GM23248 (cell line): ENCODE measurements around the gene RAB39A. TPM values are rescaled to one million over a fixed set of nuclear protein-coding genes. Genes with fewer than 3 reads are reported as not detected.
"Not testable (repeated sequence)": the region's sequence is repeated elsewhere in the genome, so short reads cannot be mapped to it uniquely, and the experiment has no call there.

Experiments
- DNase-seq: peaks from one replicate; pipeline ENCODE4 v3.0.0-alpha.2; 2015
- H2AFZ ChIP-seq: fragments of 200-600 bp; sonication (generic); 2 replicates; pipeline ENCODE4 v1.6.1; 2016; ENCODE audit warnings: antibody characterized with exemption
- H3F3A ChIP-seq: fragments of 200-600 bp; sonication (generic); 2 replicates; pipeline ENCODE4 v1.6.1; 2016; ENCODE audit warnings: mild to moderate bottlenecking, antibody characterized with exemption, mixed run types; ENCODE audit not compliant: insufficient read depth
- H3K27ac ChIP-seq: fragments of 200-600 bp; sonication (generic); 2 replicates; pipeline ENCODE4 v1.5.1; 2016; ENCODE audit warnings: mild to moderate bottlenecking
- H3K27me3 ChIP-seq: fragments of 200-600 bp; sonication (generic); replicated peaks from 2 replicates; pipeline ENCODE4 v1.6.1; 2016; ENCODE audit warnings: mild to moderate bottlenecking; ENCODE audit not compliant: insufficient read depth
- H3K36me3 ChIP-seq: fragments of 200-600 bp; sonication (generic); 2 replicates; pipeline ENCODE4 v1.6.1; 2016; ENCODE audit warnings: low read depth, mild to moderate bottlenecking
- H3K4me1 ChIP-seq: fragments of 200-600 bp; sonication (generic); 2 replicates; pipeline ENCODE4 v1.6.1; 2016; ENCODE audit warnings: mild to moderate bottlenecking; ENCODE audit not compliant: insufficient read depth
- H3K4me2 ChIP-seq: fragments of 200-600 bp; sonication (generic); one replicate; pipeline ENCODE4 v1.6.1; 2016; ENCODE audit warnings: mild to moderate bottlenecking; ENCODE audit not compliant: unreplicated experiment
- H3K4me3 ChIP-seq: fragments of 200-600 bp; sonication (generic); 2 replicates; pipeline ENCODE4 v1.5.1; 2016; ENCODE audit warnings: mild to moderate bottlenecking
- H3K79me2 ChIP-seq: fragments of 200-600 bp; sonication (generic); 2 replicates; pipeline ENCODE4 v1.6.1; 2016; ENCODE audit warnings: mild to moderate bottlenecking; ENCODE audit not compliant: insufficient read depth
- H3K9ac ChIP-seq: fragments of 200-600 bp; sonication (generic); 2 replicates; pipeline ENCODE4 v1.6.1; 2016; ENCODE audit warnings: mild to moderate bottlenecking
- H3K9me2 ChIP-seq: fragments of 200-600 bp; sonication (generic); 2 replicates; pipeline ENCODE4 v1.6.1; 2016; ENCODE audit warnings: mixed run types, mild to moderate bottlenecking, moderate library complexity; ENCODE audit not compliant: insufficient read depth
- H3K9me3 ChIP-seq: fragments of 200-600 bp; sonication (generic); one replicate; pipeline ENCODE4 v1.6.1; 2017; ENCODE audit warnings: low read depth
- H4K20me1 ChIP-seq: fragments of 200-600 bp; sonication (generic); 2 replicates; pipeline ENCODE4 v1.6.0; 2016; ENCODE audit not compliant: insufficient read depth
- EZH2 ChIP-seq: fragments of 200-600 bp; sonication (generic); IDR thresholded peaks from 2 replicates; pipeline ENCODE4 v1.6.1; 2018; ENCODE audit warnings: antibody characterized with exemption, mild to moderate bottlenecking; ENCODE audit not compliant: insufficient read depth, poor library complexity, severe bottlenecking
- EZH2phosphoT487 ChIP-seq: fragments of 200-600 bp; sonication (generic); IDR thresholded peaks from 2 replicates; pipeline ENCODE4 v1.6.1; 2018; ENCODE audit warnings: antibody characterized with exemption, moderate library complexity, mild to moderate bottlenecking, low read depth; ENCODE audit not compliant: insufficient read depth
- WGBS, 2 experiments: methylation state at CpG; one replicate each; pipeline ENCODE4 v1.1.6; 2015 to 2017; ENCODE audit warnings: low lambda C conversion rate in 2 of 2, low coverage in 1 of 2; ENCODE audit errors: missing lambda C conversion rate in 2 of 2; 5-methylcytosine and 5-hydroxymethylcytosine counted together
- in situ Hi-C: fragments of 300-500 bp; cut with MboI; formaldehyde crosslinking; loops from 2 replicates; pipeline ENCODE4 v1.15.0; 2020
- polyA plus RNA-seq: library from polyadenylated mRNA; unstranded; fragments of >200 nt; fragmentation: Nextera tagmentation; extraction: Ambion mirVana; gene quantifications from 2 replicates; pipeline ENCODE4 v1.2.1, GENCODE V29; 2016
- total RNA-seq: library from RNA; depleted of rRNA; stranded (reverse); fragments of >200 nt; shearing (Covaris generic); gene quantifications from 2 replicates; pipeline ENCODE4 v1.2.3, GENCODE V29; 2014; rRNA removed

Gene RAB39A, protein sequence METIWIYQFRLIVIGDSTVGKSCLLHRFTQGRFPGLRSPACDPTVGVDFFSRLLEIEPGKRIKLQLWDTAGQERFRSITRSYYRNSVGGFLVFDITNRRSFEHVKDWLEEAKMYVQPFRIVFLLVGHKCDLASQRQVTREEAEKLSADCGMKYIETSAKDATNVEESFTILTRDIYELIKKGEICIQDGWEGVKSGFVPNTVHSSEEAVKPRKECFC
- total RNA-seq: not detected in 2 replicates
- not detected in 2 replicates for polyA plus RNA-seq

GRCh38 chr11:107928046-107928766 lies at the start of gene RAB39A:
RAB39A (plus strand) TSS chr11:107928448; CDS start chr11:107928569, 121 bp downstream.
- no peaks in the 10 kb centered on the region for H3F3A ChIP-seq
- H3K4me1 ChIP-seq: no peaks in the 10 kb centered on the region
- H3K9me3 ChIP-seq: no peaks in the 10 kb centered on the region
- DNase-seq: peak; percentile 90
- H3K36me3 ChIP-seq: no peaks in the 10 kb centered on the region
- H3K9me2 ChIP-seq: no peaks in the 10 kb centered on the region
- no peak within 1 kb of the TSS for H3K27ac ChIP-seq
- H3K4me3 ChIP-seq: peak within 1 kb of the TSS; percentile 41
- H3K9ac ChIP-seq: no peak within 1 kb of the TSS
- H3K79me2 ChIP-seq: no peaks in the 10 kb centered on the region
- H2AFZ ChIP-seq: no peak within 1 kb of the TSS
- H4K20me1 ChIP-seq: no peaks in the 10 kb centered on the region
- in situ Hi-C loops: no loop called here
- 5% methylated on average over 45 to 55 of the region's 61 CpGs for WGBS, 2 experiments
- peaks cover 18% of the 10 kb centered on the region for H3K27me3 ChIP-seq
- no peak for TF ChIP-seq EZH2phosphoT487
- TF ChIP-seq EZH2: no peak
- H3K4me2 ChIP-seq: peak within 1 kb of the TSS; percentile 46

DNA sequence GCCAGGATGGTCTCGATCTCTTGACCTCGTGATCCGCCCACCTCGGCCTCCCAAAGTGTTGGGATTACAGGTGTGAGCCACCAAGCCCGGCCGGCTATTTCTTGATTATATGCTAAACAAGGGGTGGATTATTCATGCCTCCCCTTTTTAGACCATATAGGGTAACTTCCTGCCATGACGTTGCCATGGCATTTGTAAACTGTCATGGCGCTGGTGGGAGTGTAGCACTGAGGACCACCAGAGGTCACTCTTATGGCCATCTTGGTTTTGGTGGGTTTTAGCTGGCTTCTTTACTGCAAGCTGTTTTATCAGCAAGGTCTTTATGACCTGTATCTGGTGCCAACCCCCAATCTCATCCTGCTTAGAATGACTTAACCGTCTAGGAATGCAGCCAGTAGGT lies 46.8 kb upstream of the RAB39A start:
- H3K4me3 ChIP-seq, H3F3A ChIP-seq, H3K9me2 ChIP-seq, H3K27me3 ChIP-seq, H3K36me3 ChIP-seq, DNase-seq, in situ Hi-C loops, H3K9me3 ChIP-seq, H3K9ac ChIP-seq, H3K4me2 ChIP-seq, H3K4me1 ChIP-seq, H3K27ac ChIP-seq, H4K20me1 ChIP-seq, H2AFZ ChIP-seq, H3K79me2 ChIP-seq: not testable (repeated sequence)
- WGBS, 2 experiments: 81 to 86% methylated on average over 9 of the region's 9 CpGs

- H3K4me1 ChIP-seq: no peaks in the 10 kb centered on the region
- TF ChIP-seq EZH2phosphoT487: no peak
- no peaks in the 10 kb centered on the region for H3K9me2 ChIP-seq
- no peaks in the 10 kb centered on the region for H3K79me2 ChIP-seq
- no peak overlapping the region for H3K4me2 ChIP-seq
- H3K4me3 ChIP-seq: no peak overlapping the region
- in situ Hi-C loops: no loop called here
- no peak for DNase-seq
- no peaks in the 10 kb centered on the region for H3K9me3 ChIP-seq
- 87 to 88% methylated on average over 3 of the region's 3 CpGs for WGBS, 2 experiments
- no peaks in the 10 kb centered on the region for H3F3A ChIP-seq
- H3K27ac ChIP-seq: no peak overlapping the region
- H3K9ac ChIP-seq: no peak overlapping the region
- H4K20me1 ChIP-seq: no peaks in the 10 kb centered on the region
- no peaks in the 10 kb centered on the region for H3K36me3 ChIP-seq
- H3K27me3 ChIP-seq: no peaks in the 10 kb centered on the region
- no peak overlapping the region for H2AFZ ChIP-seq
These were observed 46.0 kb upstream of the RAB39A start for GRCh38 chr11:107882095-107882820.

DNA sequence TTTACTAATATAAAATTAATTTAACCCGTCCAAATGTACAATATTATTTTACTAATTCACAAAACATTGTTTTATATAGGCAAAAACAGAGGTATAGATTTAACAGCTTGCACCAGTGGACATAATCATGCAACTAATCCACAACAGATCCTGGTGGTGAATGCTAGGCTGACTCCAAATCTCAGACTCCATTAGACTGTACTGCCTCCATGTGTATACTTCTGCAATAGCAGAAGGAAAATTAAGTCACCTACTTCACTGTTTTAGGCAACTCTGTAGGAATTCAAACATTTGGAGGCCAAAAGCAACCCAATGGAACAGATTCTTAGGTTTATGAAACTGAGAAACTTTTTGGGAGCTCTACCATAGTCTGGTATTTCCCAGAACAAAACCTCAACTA lies 30.0 kb upstream of the RAB39A start:
- no peaks in the 10 kb centered on the region for H4K20me1 ChIP-seq
- 0 to 3% methylated on average over 1 of the region's 1 CpG for WGBS, 2 experiments
- in situ Hi-C loops: no loop called here
- H2AFZ ChIP-seq: no peak overlapping the region
- H3K79me2 ChIP-seq: no peaks in the 10 kb centered on the region
- H3K4me2 ChIP-seq: no peak overlapping the region
- peak; percentile 75 for DNase-seq
- no peaks in the 10 kb centered on the region for H3F3A ChIP-seq
- H3K4me3 ChIP-seq: no peak overlapping the region
- no peaks in the 10 kb centered on the region for H3K4me1 ChIP-seq
- H3K27me3 ChIP-seq: peaks cover 12% of the 10 kb centered on the region
- H3K36me3 ChIP-seq: no peaks in the 10 kb centered on the region
- no peaks in the 10 kb centered on the region for H3K9me3 ChIP-seq
- no peak for TF ChIP-seq EZH2phosphoT487
- no peak overlapping the region for H3K9ac ChIP-seq
- no peak overlapping the region for H3K27ac ChIP-seq
- no peaks in the 10 kb centered on the region for H3K9me2 ChIP-seq
